H9 (cell line): Measurements from ENCODE around the gene CP. TPM values are rescaled to one million over a fixed set of nuclear protein-coding genes. Genes with fewer than 3 reads are reported as not detected.

ENCODE experiments used
- DNase-seq: peaks from one replicate; pipeline ENCODE4 v3.0.0-alpha.2; 2017
- H2AFZ ChIP-seq: one replicate; pipeline ENCODE4 v1.6.1; 2013; ENCODE audit warnings: mild to moderate bottlenecking, low read length, control low read depth, moderate library complexity
- H2AK5ac ChIP-seq: 2 replicates; pipeline ENCODE4 v1.6.1; 2013; ENCODE audit warnings: low read length, control low read depth, mixed read lengths; ENCODE audit not compliant: insufficient read length
- H2BK120ac ChIP-seq: one replicate; pipeline ENCODE4 v1.6.1; 2013; ENCODE audit warnings: low read depth, mild to moderate bottlenecking, low read length, control low read depth, inconsistent platforms; ENCODE audit not compliant: poor library complexity, severe bottlenecking
- H2BK12ac ChIP-seq: 2 replicates; pipeline ENCODE4 v1.6.1; 2013; ENCODE audit warnings: low read length, control low read depth, mixed read lengths, low read depth; ENCODE audit not compliant: insufficient read length
- H2BK15ac ChIP-seq: 2 replicates; pipeline ENCODE4 v1.6.1; 2013; ENCODE audit warnings: low read depth, low read length, control low read depth
- H2BK20ac ChIP-seq: one replicate; pipeline ENCODE4 v1.6.1; 2013; ENCODE audit warnings: low read depth, mild to moderate bottlenecking, low read length, control low read depth, inconsistent platforms; ENCODE audit not compliant: poor library complexity, severe bottlenecking
- H2BK5ac ChIP-seq: 2 replicates; pipeline ENCODE4 v1.6.1; 2013; ENCODE audit warnings: low read length, control low read depth, mixed read lengths; ENCODE audit not compliant: insufficient read length
- H3K14ac ChIP-seq: 2 replicates; pipeline ENCODE4 v1.6.1; 2013; ENCODE audit warnings: low read length, control low read depth; ENCODE audit not compliant: insufficient read depth
- H3K18ac ChIP-seq: 2 replicates; pipeline ENCODE4 v1.6.1; 2013; ENCODE audit warnings: low read depth, mild to moderate bottlenecking, mixed read lengths, low read length, control low read depth; ENCODE audit not compliant: insufficient read length
- H3K23ac ChIP-seq: 2 replicates; pipeline ENCODE4 v1.6.1; 2013; ENCODE audit warnings: low read length, control low read depth, mixed read lengths, low read depth; ENCODE audit not compliant: insufficient read length
- H3K23me2 ChIP-seq: 2 replicates; pipeline ENCODE4 v1.6.1; 2013; ENCODE audit warnings: low read depth, mild to moderate bottlenecking, mixed read lengths, low read length, control low read depth; ENCODE audit not compliant: insufficient read length, poor library complexity, severe bottlenecking
- H3K27ac ChIP-seq: 2 replicates; pipeline ENCODE4 v1.5.1; 2013; ENCODE audit warnings: low read length, control low read depth, mixed read lengths, low read depth; ENCODE audit not compliant: insufficient read length
- H3K27me3 ChIP-seq: 2 replicates; pipeline ENCODE4 v1.6.1; 2013; ENCODE audit warnings: low read length, control low read depth, inconsistent platforms; ENCODE audit not compliant: insufficient read depth
- H3K4ac ChIP-seq: 2 replicates; pipeline ENCODE4 v1.6.1; 2013; ENCODE audit warnings: low read depth, mild to moderate bottlenecking, control low read depth, inconsistent platforms, low read length, moderate library complexity
- H3K4me1 ChIP-seq: 2 replicates; pipeline ENCODE4 v1.6.1; 2013; ENCODE audit warnings: low read length, control low read depth, inconsistent platforms; ENCODE audit not compliant: insufficient read depth
- H3K4me2 ChIP-seq: 2 replicates; pipeline ENCODE4 v1.6.1; 2013; ENCODE audit warnings: low read length, control low read depth, mixed read lengths; ENCODE audit not compliant: insufficient read length, insufficient read depth
- H3K56ac ChIP-seq: 2 replicates; pipeline ENCODE4 v1.6.1; 2013; ENCODE audit warnings: low read depth, mild to moderate bottlenecking, mixed read lengths, low read length, control low read depth; ENCODE audit not compliant: insufficient read length
- H3K79me1 ChIP-seq: 2 replicates; pipeline ENCODE4 v1.6.1; 2013; ENCODE audit warnings: low read depth, mild to moderate bottlenecking, moderate library complexity, low read length, control low read depth, inconsistent platforms; ENCODE audit not compliant: insufficient read depth, poor library complexity, severe bottlenecking
- H3K79me2 ChIP-seq: 2 replicates; pipeline ENCODE4 v1.6.1; 2013; ENCODE audit warnings: low read length, control low read depth, inconsistent platforms; ENCODE audit not compliant: insufficient read depth
- H3K9ac ChIP-seq: 2 replicates; pipeline ENCODE4 v1.6.1; 2013; ENCODE audit warnings: low read length, control low read depth, mixed read lengths; ENCODE audit not compliant: insufficient read length; ENCODE audit errors: extremely low read depth
- H3K9me3 ChIP-seq: one replicate; pipeline ENCODE4 v1.6.1; 2013; ENCODE audit warnings: low read depth, low read length, inconsistent platforms; ENCODE audit not compliant: control insufficient read depth
- H3T11ph ChIP-seq: one replicate; pipeline ENCODE4 v1.6.1; 2013; ENCODE audit warnings: mild to moderate bottlenecking, low read length, control low read depth, inconsistent platforms
- H4K20me1 ChIP-seq: one replicate; pipeline ENCODE4 v1.6.1; 2013; ENCODE audit not compliant: control insufficient read depth, insufficient read length, insufficient read depth
- H4K5ac ChIP-seq: 2 replicates; pipeline ENCODE4 v1.6.1; 2013; ENCODE audit warnings: low read depth, mild to moderate bottlenecking, mixed read lengths, low read length, control low read depth; ENCODE audit not compliant: insufficient read length
- H4K8ac ChIP-seq: replicated peaks from 2 replicates; pipeline ENCODE4 v1.6.1; 2013; ENCODE audit warnings: low read length, control low read depth, mixed read lengths, low read depth; ENCODE audit not compliant: insufficient read length
- H4K91ac ChIP-seq: 2 replicates; pipeline ENCODE4 v1.6.1; 2013; ENCODE audit warnings: low read depth, mild to moderate bottlenecking, moderate library complexity, mixed read lengths, low read length, control low read depth; ENCODE audit not compliant: insufficient read length
- H3K27ac Mint-ChIP-seq, 3 experiments: 2 replicates in 2 of 3; 3 replicates in 1 of 3; pipeline ENCODE4 v1.8.0; 2020 to 2021; ENCODE audit warnings: mixed read lengths in 3 of 3, mild to moderate bottlenecking in 1 of 3, moderate library complexity in 1 of 3
- H3K27me3 Mint-ChIP-seq: 2 replicates; pipeline ENCODE4 v1.8.0; 2021; ENCODE audit warnings: low read depth, mild to moderate bottlenecking, moderate library complexity, mixed read lengths
- H3K36me3 Mint-ChIP-seq, 3 experiments: 2 replicates in 2 of 3; 3 replicates in 1 of 3; pipeline ENCODE4 v1.8.0; 2020 to 2021; ENCODE audit warnings: low read depth in 3 of 3, mixed read lengths in 3 of 3; ENCODE audit not compliant: insufficient read depth in 1 of 3
- H3K4me1 Mint-ChIP-seq, 2 experiments: 2 replicates each; pipeline ENCODE4 v1.8.0; 2020; ENCODE audit warnings: mixed read lengths in 2 of 2
- H3K4me3 Mint-ChIP-seq, 2 experiments: 2 replicates in 1 of 2; 3 replicates in 1 of 2; pipeline ENCODE4 v1.8.0; 2020 to 2021; ENCODE audit warnings: mild to moderate bottlenecking in 2 of 2, mixed read lengths in 2 of 2, moderate library complexity in 1 of 2
- H3K9me3 Mint-ChIP-seq, 2 experiments: 2 replicates in 1 of 2; 3 replicates in 1 of 2; pipeline ENCODE4 v1.8.0; 2020; ENCODE audit warnings: mild to moderate bottlenecking in 2 of 2, mixed read lengths in 2 of 2, moderate library complexity in 1 of 2
- CTCF ChIP-seq: fragments of 200-600 bp; sonication (generic); conservative IDR thresholded peaks from 3 replicates; pipeline ENCODE4 v1.8.0; 2021; ENCODE audit warnings: antibody characterized with exemption, mild to moderate bottlenecking
- WGBS: extraction: QIAGEN DNeasy Blood & Tissue Kit; methylation state at CpG from one replicate; pipeline ENCODE4 v1.1.7; 2013; ENCODE audit warnings: missing lambda C conversion rate, low lambda C conversion rate, mixed read lengths; ENCODE audit not compliant: insufficient read length; ENCODE audit errors: extremely low coverage; 5-methylcytosine and 5-hydroxymethylcytosine counted together
- total RNA-seq: library from RNA; stranded (reverse); gene quantifications from 2 replicates; pipeline ENCODE4 v1.2.1, GENCODE V29; 2021

CP gene
- total RNA-seq, 1 experiment from 2014 or later = 1.1 TPM

DNA sequence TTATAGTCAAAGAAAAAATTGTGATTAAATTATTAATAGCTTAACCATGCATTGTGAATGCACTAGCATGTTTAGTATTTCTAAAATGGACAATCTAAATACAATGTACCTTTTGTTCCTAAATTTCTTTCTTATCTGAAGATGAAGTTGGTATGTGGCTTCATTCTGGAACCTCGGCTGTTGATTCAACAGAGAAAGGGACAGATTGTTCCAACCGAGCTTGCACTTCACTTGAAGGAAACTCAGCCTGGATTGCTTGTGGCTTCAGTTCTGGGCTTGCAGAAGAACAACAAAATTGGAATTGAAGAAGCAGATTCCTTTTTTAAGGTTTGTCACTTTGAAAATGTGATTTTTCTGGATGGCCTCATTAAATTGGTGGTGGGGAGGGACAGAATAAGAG is 59.6 kb downstream of the CP start:
- Histone ChIP-seq H2AFZ (no peak overlapping the region), H4K91ac (no peak overlapping the region), H3K79me2 (no peaks in the 10 kb centered on the region), H3K9me3 (no peaks in the 10 kb centered on the region), H2BK12ac (no peak overlapping the region), H3K27me3 (no peaks in the 10 kb centered on the region), H4K5ac (no peak overlapping the region), H3K4me2 (no peak overlapping the region), H3K4ac (no peak overlapping the region), H4K8ac (no peak overlapping the region), H3K18ac (no peak overlapping the region), H4K20me1 (no peaks in the 10 kb centered on the region), H3K23ac (no peak overlapping the region), H3K27ac (no peak overlapping the region), H2BK15ac (no peak overlapping the region), H3K79me1 (no peaks in the 10 kb centered on the region), H2BK20ac (no peak overlapping the region), H2BK120ac (no peak overlapping the region), H2AK5ac (no peak overlapping the region), H3T11ph (no peak overlapping the region), H3K14ac (no peak overlapping the region), H3K9ac (no peak overlapping the region), H3K4me1 (0 out of 2 replicates have a peak, but pooled peaks cover 2% of the 10 kb centered on the region), H3K56ac (no peak overlapping the region), H2BK5ac (no peak overlapping the region), H3K23me2 (no peaks in the 10 kb centered on the region)
- no CpG with 5 or more reads among the region's 2 CpGs for WGBS
- peaks cover 20 to 73% (median 70%) of the 10 kb centered on the region in 3 experiments; a peak in 6 of 7 replicates for H3K36me3 Mint-ChIP-seq
- no peaks in the 10 kb centered on the region for H3K27me3 Mint-ChIP-seq
- no peaks in the 10 kb centered on the region for H3K4me1 Mint-ChIP-seq
- no peak for DNase-seq
- no peaks in the 10 kb centered on the region for H3K9me3 Mint-ChIP-seq
- H3K27ac Mint-ChIP-seq = no peak overlapping the region; a peak in 1 of 7 replicates
- no peak for TF ChIP-seq CTCF
- H3K4me3 Mint-ChIP-seq = no peak overlapping the region
